ENCODE results near the gene ANKRD11. TPM values are rescaled to one million over a fixed set of nuclear protein-coding genes. Genes with fewer than 3 reads are reported as not detected.

ANKRD11 gene
- total RNA-seq (2014; rRNA removed; shearing (Covaris generic)): 105 and 116 TPM in 2 replicates

DNA sequence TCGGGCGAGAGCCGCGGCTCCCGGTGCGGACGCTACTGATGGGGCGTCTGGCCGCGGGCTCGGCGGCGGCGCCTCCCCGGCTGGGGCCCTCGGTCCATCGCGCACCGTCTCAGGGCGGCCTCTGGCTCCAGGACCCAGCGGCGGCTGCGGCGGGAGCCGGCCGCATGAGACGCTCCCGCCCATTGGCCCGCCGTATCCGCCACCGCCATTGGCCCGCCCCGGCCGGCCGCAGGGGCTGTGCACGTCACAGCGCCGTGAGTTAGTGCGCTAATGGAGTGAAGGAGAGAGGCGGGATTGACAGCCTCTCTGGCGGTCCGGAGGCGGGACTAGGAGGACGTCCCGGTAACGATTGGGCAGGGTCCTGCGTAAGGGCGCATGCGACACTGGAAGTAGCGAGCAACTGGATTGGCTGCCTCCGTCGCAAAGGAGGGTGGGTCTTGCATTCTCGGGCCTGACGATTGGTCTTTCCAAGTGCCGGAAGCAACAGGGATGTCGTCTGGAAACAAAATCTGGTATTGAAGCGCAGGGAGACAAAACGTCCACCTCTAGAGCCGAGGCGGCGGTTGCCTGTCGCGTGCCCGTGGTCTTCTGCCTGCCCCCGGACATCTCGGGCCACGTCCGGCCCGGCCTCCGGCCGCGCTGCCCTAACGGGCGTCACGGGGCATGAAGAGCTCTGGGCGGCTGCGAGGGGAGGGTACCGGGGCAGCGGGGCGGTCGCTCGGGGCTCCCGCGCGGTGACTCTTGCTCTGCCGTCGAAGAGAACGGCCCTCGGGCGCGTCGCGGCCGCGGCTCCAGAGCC, at the start of gene ANKRD11:
Gene ANKRD11 (minus strand): TSS at position 123 of the 799 bp plus-strand sequence. CDS start 173,542 bp downstream, outside the sequence.
- Histone ChIP-seq H3K4me3 (peak within 1 kb of the TSS; percentile 88), H3K36me3 (peaks cover 3% of the 10 kb centered on the region; the same call in 1 of the 2 replicates), H3K27me3 (no peaks in the 10 kb centered on the region), H3K4me1 (peaks cover 55% of the 10 kb centered on the region), H3K27ac (peak within 1 kb of the TSS; percentile 84), H3K9me3 (replicated peaks) (no peaks in the 10 kb centered on the region)
- DNase-seq: peak; percentile 100

- Histone ChIP-seq H3K4me1 (peaks cover 17% of the 10 kb centered on the region), H3K27ac (no peak overlapping the region), H3K4me3 (no peak overlapping the region), H3K27me3 (no peaks in the 10 kb centered on the region), H3K36me3 (peaks cover 61% of the 10 kb centered on the region), H3K9me3 (replicated peaks) (no peaks in the 10 kb centered on the region)
- no peak for DNase-seq
Measured at GRCh38 chr16:89538286-89538685, 47.9 kb upstream of the ANKRD11 start.

GRCh38 chr16:89537549-89537925, 47.2 kb upstream of the ANKRD11 start:
- no peak overlapping the region for H3K27ac ChIP-seq
- H3K4me3 ChIP-seq: no peak overlapping the region
- peaks cover 15% of the 10 kb centered on the region for H3K4me1 ChIP-seq
- peaks cover 68% of the 10 kb centered on the region for H3K36me3 ChIP-seq
- no peaks in the 10 kb centered on the region for H3K27me3 ChIP-seq
- no peak for DNase-seq
- H3K9me3 ChIP-seq (replicated peaks): no peaks in the 10 kb centered on the region

- Histone ChIP-seq H3K4me1 (peaks cover 9% of the 10 kb centered on the region), H3K27me3 (no peaks in the 10 kb centered on the region), H3K27ac (no peak overlapping the region), H3K36me3 (peaks cover 73% of the 10 kb centered on the region), H3K9me3 (replicated peaks) (no peaks in the 10 kb centered on the region), H3K4me3 (no peak overlapping the region)
- no peak for DNase-seq
Measured at GRCh38 chr16:89536886-89537548, 46.7 kb upstream of the ANKRD11 start.

DNA sequence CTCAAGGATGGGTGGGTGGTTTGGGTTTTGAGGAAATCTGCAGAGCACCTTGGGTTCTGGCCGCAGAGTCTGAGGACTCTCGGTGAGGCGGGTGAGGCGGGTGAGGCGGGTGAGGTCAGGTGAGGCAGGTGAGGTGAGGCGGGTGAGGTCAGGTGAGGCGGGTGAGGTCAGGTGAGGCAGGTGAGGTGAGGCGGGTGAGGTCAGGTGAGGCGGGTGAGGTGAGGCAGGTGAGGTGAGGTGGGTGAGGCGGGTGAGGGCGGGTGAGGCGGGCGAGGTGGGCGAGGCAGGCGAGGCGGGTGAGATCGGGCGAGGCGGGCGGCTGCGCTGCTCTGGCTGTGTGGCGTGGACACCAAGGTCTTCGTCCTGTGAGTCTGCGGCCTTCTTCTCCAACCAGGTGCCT, 46.0 kb upstream of the ANKRD11 start:
- no peaks in the 10 kb centered on the region for H3K27me3 ChIP-seq
- DNase-seq: no peak
- peaks cover 77% of the 10 kb centered on the region for H3K36me3 ChIP-seq
- no peaks in the 10 kb centered on the region for H3K9me3 ChIP-seq (replicated peaks)
- H3K27ac ChIP-seq: no peak overlapping the region
- no peak overlapping the region for H3K4me3 ChIP-seq
- H3K4me1 ChIP-seq: peaks cover 3% of the 10 kb centered on the region

DNA sequence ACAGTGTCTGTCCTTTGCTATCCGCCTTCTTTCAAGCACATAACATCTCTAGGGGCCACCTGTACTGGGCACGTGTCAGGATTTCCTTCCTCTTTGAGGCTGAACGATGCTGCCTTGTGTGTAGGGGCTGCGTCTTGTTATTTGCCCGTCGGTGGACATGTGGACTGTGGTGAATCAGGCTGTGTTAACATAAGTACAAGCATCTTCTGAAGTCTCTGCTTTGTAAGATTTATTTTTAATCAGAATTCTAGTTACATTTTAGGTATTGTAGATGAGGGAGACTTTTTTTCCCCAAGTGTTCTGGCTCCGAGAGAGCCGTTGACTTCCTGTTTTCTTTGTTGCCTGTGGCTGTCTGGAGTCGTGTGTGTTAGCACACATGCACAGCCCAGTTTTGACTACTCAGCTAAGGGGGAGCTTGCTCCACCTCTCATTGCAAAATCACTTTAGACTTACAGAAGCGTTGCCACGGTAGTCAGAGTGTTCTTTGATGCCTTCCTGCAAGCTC, 43.9 kb upstream of the ANKRD11 start:
- no peaks in the 10 kb centered on the region for H3K4me1 ChIP-seq
- H3K27me3 ChIP-seq: no peaks in the 10 kb centered on the region
- H3K27ac ChIP-seq: no peak overlapping the region
- no peak overlapping the region for H3K4me3 ChIP-seq
- peaks cover 91% of the 10 kb centered on the region for H3K36me3 ChIP-seq
- no peak for DNase-seq
- H3K9me3 ChIP-seq (replicated peaks): no peaks in the 10 kb centered on the region

- no peaks in the 10 kb centered on the region for H3K4me1 ChIP-seq
- H3K36me3 ChIP-seq: peaks cover 87% of the 10 kb centered on the region
- H3K4me3 ChIP-seq: no peak overlapping the region
- no peak overlapping the region for H3K27ac ChIP-seq
- DNase-seq: no peak
- H3K9me3 ChIP-seq (replicated peaks): no peaks in the 10 kb centered on the region
- no peaks in the 10 kb centered on the region for H3K27me3 ChIP-seq
Measured at GRCh38 chr16:89531821-89532526, 41.6 kb upstream of the ANKRD11 start.

DNA sequence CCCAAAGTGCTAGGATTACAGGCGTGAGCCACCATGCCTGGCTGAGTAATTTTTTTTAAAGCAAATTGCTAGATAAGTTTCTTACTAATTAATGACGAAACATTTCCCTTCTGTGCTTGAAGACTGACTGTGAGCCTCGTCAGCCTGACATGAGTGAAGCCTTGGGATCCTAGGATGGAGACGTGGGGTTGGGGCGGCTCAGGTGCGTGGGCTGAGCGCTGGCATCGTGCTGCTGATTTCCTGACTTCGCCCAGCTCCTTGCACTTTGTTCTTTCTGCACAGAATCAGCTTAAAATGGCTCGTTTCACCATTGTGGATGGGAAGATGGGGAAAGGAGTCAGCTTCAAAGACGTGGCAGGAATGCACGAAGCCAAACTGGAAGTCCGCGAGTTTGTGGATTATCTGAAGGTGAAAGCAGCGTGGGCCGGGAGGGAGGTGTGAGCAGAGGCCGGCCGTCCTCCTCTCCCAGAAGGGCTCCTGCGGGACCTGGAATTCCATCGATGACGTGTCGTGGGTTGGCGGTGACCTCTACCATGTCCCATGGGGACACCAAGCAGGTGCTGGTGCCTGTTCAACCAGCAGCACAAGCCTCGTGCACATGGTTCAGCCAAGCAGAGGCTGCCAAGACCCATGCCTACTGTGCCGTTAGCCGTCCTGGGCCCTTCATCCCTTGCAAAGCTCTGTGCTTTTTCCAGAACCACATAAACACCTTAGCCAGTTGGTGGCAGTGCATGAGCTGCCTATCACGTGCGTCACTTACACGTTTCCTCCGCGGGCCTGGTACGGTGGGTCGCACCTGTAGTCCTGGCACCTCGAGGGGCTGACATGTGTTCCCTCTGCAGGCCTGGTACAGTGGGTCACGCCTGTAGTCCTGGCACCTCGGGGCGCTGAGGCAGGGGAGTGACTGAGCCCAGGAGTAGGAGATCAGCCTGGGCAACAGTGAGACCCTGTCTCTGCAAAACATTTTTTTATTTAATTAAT, 40.3 kb upstream of the ANKRD11 start:
- Histone ChIP-seq H3K4me1 (no peaks in the 10 kb centered on the region; the same call in 1 of the 2 replicates), H3K4me3 (no peak overlapping the region), H3K27me3 (no peaks in the 10 kb centered on the region), H3K9me3 (replicated peaks) (no peaks in the 10 kb centered on the region), H3K36me3 (peaks cover 92% of the 10 kb centered on the region), H3K27ac (no peak overlapping the region)
- no peak for DNase-seq

GRCh38 chr16:89529097-89529496, 38.7 kb upstream of the ANKRD11 start:
- H3K4me1 ChIP-seq: peaks cover 5% of the 10 kb centered on the region; the same call in 1 of the 2 replicates
- no peak overlapping the region for H3K4me3 ChIP-seq
- DNase-seq: no peak
- no peaks in the 10 kb centered on the region for H3K27me3 ChIP-seq
- H3K36me3 ChIP-seq: peaks cover 91% of the 10 kb centered on the region
- no peaks in the 10 kb centered on the region for H3K9me3 ChIP-seq (replicated peaks)
- no peak overlapping the region for H3K27ac ChIP-seq

GRCh38 chr16:89525146-89525913, 35.0 kb upstream of the ANKRD11 start:
- Histone ChIP-seq H3K4me3 (no peak overlapping the region), H3K9me3 (replicated peaks) (no peaks in the 10 kb centered on the region), H3K27me3 (no peaks in the 10 kb centered on the region), H3K36me3 (peaks cover 87% of the 10 kb centered on the region), H3K4me1 (peaks cover 5% of the 10 kb centered on the region; the same call in 1 of the 2 replicates), H3K27ac (no peak overlapping the region)
- DNase-seq: peak; percentile 48 to 70

- H3K27ac ChIP-seq: no peak overlapping the region
- H3K27me3 ChIP-seq: no peaks in the 10 kb centered on the region
- H3K4me1 ChIP-seq: peaks cover 5% of the 10 kb centered on the region; the same call in 1 of the 2 replicates
- peaks cover 87% of the 10 kb centered on the region for H3K36me3 ChIP-seq
- no peak overlapping the region for H3K4me3 ChIP-seq
- DNase-seq: no peak
- H3K9me3 ChIP-seq (replicated peaks): no peaks in the 10 kb centered on the region
Measured at GRCh38 chr16:89523680-89524344, 33.5 kb upstream of the ANKRD11 start.

GRCh38 chr16:89522287-89522686, 31.9 kb upstream of the ANKRD11 start:
- DNase-seq: no peak
- H3K27me3 ChIP-seq: no peaks in the 10 kb centered on the region
- H3K27ac ChIP-seq: no peak overlapping the region
- peaks cover 5% of the 10 kb centered on the region; the same call in 1 of the 2 replicates for H3K4me1 ChIP-seq
- H3K4me3 ChIP-seq: no peak overlapping the region
- H3K9me3 ChIP-seq (replicated peaks): no peaks in the 10 kb centered on the region
- peaks cover 90% of the 10 kb centered on the region for H3K36me3 ChIP-seq

DNA sequence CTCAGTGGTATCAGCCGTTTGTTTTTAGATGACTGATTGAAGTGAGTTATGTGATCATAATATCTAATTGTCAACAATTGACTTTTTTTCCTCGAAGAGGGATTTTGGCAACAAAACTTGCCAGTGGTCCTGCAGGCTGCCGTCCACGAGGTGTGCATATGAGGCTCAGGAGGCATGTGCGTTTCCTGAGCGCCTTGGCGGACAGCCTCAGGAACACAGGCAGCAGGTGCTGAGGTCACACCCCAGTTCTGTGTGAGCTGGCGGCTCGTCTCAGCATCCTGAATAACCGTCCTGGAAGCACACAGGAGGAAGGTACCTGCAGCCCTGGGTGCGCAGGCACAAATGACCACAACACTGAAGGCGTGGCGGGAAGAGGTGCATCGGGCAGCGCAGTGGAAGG, 29.5 kb upstream of the ANKRD11 start:
- DNase-seq: no peak
- Histone ChIP-seq H3K9me3 (replicated peaks) (no peaks in the 10 kb centered on the region), H3K4me3 (no peak overlapping the region), H3K36me3 (peaks cover 93% of the 10 kb centered on the region), H3K4me1 (peaks cover 3% of the 10 kb centered on the region; the same call in 1 of the 2 replicates), H3K27me3 (no peaks in the 10 kb centered on the region), H3K27ac (no peak overlapping the region)

Data from SJCRH30 (cell line).